GM12801 (cell line): ENCODE measurements around the gene LRMDA.

Experiments used
- TF ChIP-seq, protein P1 (sequence below): IDR thresholded peaks from one replicate; pipeline ENCODE4 v1.5.1; 2011; ENCODE audit warnings: control low read depth; ENCODE audit not compliant: insufficient read length; ENCODE audit errors: extremely low read depth

The LRMDA gene

DNA sequence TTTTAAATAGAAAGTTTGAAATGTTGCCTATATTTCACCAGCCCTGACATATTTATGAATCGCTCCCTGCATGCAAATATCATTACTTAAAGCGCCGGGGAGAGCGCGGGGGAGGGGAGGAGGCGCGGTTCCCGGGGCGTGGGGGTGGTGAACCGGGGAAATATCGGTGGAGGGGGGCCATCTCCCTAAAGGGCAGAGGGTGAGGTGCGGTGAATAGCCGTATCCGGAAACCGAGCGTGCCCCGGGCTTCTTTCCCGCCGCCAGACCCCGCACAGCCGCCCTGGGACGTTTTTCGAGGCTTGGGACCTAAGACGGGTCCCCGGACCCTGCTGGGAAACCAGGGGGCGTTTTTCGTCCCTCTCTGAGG, 22.9 kb upstream of the LRMDA start:
- TF ChIP-seq, protein P1, sequence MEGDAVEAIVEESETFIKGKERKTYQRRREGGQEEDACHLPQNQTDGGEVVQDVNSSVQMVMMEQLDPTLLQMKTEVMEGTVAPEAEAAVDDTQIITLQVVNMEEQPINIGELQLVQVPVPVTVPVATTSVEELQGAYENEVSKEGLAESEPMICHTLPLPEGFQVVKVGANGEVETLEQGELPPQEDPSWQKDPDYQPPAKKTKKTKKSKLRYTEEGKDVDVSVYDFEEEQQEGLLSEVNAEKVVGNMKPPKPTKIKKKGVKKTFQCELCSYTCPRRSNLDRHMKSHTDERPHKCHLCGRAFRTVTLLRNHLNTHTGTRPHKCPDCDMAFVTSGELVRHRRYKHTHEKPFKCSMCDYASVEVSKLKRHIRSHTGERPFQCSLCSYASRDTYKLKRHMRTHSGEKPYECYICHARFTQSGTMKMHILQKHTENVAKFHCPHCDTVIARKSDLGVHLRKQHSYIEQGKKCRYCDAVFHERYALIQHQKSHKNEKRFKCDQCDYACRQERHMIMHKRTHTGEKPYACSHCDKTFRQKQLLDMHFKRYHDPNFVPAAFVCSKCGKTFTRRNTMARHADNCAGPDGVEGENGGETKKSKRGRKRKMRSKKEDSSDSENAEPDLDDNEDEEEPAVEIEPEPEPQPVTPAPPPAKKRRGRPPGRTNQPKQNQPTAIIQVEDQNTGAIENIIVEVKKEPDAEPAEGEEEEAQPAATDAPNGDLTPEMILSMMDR, result no peak

DNA sequence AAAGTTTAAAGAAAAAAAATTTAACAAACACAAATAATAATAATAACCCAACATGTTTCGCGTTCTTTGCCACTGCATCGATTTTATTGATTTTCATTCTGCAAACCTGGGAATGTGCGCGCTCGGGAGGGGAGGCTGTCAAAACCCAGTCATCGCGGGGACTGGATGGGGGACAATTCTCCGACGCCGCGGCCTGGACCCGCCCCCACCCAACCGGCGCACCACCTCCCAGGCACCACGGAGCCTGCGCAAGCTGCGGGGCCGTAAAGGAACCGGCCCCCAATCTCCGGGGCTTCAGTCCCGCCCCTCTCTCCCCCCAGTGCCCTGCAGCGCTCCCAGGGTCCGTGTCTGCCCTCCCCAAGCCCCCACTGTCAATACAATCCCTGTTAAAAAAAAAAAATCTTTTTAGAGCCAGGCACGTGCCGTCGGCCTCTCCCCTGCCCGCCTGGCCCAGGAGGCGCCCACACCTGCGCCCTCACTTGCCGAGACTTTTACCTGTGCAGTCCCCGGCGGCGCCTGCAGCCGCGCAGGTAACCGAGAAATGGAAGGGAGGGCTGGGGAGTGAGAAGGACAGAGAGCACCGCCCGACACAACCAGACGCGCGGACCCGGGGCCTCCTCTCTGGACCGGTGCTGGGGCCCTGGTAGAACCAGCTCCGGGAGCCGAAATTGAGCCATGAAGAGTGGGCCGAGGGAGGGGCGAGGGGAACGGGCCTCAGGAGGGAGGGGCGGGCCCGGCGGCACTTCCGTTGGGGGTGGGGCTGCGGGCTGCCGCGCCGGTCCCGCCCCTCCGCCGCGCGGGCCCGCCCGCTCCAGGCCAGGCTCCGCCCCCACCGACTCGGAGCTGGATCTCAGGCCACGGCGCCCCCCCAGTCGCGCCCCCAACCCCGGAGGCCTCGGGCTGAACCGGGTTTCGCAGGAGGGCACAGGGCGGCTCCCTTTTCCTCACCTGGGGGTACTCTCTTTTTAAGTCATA, 22.2 kb upstream of the LRMDA start:
- TF ChIP-seq, protein P1, result no peak

DNA sequence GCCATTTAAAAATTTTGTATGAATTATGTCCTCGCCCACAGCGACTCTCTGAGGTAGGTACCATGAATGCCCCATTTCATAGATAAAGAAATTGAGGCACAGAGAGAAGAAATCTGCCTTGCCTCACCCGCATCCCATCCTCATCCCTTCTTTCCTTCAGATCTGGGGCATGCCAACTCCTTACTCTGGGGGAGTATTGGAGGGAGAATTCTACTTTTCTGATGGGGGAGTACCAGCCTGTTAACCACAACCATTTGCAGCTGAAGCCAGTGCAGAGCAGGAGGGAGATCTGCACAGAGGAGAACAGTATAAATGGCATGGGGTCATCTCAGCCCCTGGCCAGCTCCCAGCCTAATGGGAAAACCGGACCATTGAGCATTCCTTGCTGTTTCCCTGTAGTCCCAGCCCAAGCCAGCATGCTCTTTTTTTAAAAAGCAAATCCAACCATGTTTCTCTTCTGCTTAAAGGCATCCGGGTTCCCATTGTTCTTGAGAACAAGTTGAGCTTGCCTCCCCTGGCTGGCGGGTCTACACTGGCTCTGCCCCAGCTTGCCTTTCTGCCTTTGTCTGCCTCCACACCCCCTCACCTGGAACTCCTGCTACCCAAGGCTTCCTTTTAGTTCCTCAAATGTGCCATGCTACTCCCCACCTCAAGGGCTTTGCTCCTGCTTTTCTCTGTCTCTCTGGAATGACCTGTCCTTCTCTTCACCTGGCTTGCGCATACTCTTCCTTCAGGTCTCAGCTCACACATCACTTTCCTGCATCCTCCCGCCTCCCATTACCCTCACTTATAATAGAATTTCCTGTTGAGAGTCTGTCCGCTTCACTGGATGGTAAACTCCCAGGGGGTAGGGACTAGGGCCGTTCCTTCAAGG, 21.1 kb upstream of the LRMDA start:
- TF ChIP-seq, protein P1, result no peak

DNA sequence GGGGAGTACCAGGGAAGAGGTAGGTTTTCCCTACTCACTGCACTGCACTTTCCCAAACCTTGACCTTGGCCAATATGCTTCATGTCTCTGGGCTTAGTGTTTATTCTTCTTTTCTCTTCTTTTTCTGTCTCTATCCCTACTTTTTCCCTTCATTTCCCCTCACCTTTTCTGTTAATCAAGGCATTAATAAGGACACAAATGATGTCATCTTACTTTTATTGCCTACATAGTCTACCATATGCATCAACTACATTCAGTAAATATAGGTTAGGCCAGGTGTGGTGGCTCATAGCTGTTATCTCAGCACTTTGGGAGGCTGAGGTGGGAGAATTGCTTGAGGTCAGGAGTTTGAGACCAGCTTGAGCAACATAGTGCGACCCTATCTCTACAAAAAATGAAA, 16.9 kb upstream of the LRMDA start:
- TF ChIP-seq, protein P1, result no peak

DNA sequence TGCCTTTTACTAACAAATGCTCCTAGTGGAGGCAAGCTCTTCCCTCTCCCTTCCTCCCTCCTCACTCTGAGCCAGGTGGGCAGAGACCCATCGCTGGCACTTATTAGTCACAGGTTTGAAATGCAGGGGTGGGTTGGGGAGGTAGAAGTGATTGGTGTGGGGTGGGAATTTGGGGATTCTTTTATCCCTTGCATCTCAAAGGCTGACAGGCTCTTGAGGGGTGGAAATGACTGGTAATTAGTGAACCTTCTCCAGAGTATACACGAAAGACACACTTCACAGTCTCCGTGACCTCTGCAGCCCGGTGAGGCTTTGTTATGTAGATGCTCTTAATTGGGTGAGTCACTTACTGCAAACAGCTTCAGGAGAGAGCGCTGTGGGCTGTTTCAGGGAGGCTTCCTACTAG, 13.9 kb upstream of the LRMDA start:
- TF ChIP-seq, protein P1, result no peak

DNA sequence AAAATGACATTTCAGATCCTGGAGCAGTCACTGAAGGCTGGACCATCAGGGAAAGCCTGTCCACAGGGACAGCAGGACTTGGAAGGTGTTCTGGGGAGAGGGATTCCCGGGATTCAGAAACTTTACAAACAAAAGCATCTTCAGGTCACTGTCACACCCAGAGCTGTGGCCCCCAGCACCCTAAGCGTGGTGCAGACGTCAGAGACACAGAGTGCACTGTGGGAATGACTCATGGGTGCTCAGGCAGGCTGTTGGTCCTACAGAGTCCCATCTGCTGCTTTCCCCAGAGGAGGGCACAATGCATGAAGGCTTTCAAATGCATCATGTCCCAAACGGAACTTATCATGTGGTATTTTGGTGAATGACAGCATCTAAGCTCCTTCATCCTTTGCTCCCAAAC, 13.1 kb upstream of the LRMDA start:
- TF ChIP-seq, protein P1, result no peak

DNA sequence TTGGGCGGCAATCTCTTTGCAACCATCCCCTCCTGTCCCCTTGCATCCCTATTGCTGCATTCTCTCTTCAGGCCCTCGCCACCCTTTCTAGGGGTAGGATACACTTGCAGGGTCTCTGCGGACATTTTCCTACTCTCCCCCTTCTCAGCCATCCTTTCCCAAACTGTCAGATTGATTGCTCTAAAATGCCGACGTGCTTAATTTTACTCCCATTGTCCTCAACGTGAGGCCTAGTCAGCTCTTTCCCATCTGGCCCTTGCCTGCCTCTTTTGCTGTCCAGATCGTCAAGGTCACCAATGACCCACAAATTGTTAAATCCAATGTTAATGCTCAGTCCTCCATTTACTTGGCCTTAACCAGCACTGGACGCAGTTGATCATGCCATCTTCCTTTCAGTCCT, 12.7 kb upstream of the LRMDA start:
- TF ChIP-seq, protein P1, result no peak
